Right lobe of liver (tissue), 4 donors: Measurements from ENCODE around the gene METTL17.

Experiments
- POLR2A ChIP-seq: fragments of 450-650 bp; IDR thresholded peaks from one replicate; pipeline ENCODE4 v1.6.1; 2017; ENCODE audit warnings: antibody characterized with exemption, mild to moderate bottlenecking
- TF ChIP-seq, protein P1 (sequence below), 4 donors: fragments of 200-600 bp in 3 of 4; fragments of 450-650 bp in 1 of 4; IDR thresholded peaks; one replicate each; pipeline versions ENCODE4 v1.5.1 to v1.8.0; 2016 to 2022; ENCODE audit warnings: antibody characterized with exemption in 4 of 4, mild to moderate bottlenecking in 2 of 4
- donor health status: DM: no; HTN: no; CAD: no.
- donor health status: DM: no; HTN: no; CAD: no.
- donor health status: DM: no; HTN: yes; CAD: no.

DNA sequence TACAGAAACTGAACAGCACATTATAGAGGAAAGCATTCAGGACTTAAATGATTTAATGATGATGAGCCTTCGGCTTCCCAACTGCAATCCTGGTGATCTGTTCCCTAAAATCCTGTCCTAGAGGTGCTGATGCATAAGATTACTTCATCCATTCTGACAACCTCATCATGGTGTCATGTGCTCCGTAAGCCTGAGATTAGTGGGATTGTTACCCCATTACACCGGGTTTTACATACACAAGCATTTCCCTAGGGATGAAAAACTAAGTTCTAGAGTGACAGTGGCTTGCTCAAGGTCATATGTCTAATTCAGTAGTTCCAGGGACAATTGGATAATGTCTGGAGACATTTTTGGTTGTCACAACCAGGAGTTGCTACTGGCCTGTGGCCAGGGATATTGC, 47.4 kb downstream of the METTL17 start:
- no peak for TF ChIP-seq POLR2A
- TF ChIP-seq, protein P1, sequence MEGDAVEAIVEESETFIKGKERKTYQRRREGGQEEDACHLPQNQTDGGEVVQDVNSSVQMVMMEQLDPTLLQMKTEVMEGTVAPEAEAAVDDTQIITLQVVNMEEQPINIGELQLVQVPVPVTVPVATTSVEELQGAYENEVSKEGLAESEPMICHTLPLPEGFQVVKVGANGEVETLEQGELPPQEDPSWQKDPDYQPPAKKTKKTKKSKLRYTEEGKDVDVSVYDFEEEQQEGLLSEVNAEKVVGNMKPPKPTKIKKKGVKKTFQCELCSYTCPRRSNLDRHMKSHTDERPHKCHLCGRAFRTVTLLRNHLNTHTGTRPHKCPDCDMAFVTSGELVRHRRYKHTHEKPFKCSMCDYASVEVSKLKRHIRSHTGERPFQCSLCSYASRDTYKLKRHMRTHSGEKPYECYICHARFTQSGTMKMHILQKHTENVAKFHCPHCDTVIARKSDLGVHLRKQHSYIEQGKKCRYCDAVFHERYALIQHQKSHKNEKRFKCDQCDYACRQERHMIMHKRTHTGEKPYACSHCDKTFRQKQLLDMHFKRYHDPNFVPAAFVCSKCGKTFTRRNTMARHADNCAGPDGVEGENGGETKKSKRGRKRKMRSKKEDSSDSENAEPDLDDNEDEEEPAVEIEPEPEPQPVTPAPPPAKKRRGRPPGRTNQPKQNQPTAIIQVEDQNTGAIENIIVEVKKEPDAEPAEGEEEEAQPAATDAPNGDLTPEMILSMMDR (IDR thresholded peaks at IDR 0.05) = no peak
